Measurements from ENCODE around the gene GNAI3.

Gene GNAI3

GRCh38 chr1:109589679-109590078, 41.3 kb downstream of the GNAI3 start:
- Histone ChIP-seq H3F3A (ENCODE audit: insufficient read depth, low read length) (peaks cover 3% of the 10 kb centered on the region; the same call in 1 of the 2 replicates), H3K36me3 (ENCODE audit: insufficient read depth, low read length) (peaks cover 82% of the 10 kb centered on the region), H4K20me1 (ENCODE audit: insufficient read depth, low read length) (no peaks in the 10 kb centered on the region), H3K27me3 (ENCODE audit: insufficient read depth, low read length) (no peaks in the 10 kb centered on the region), H2AFZ (ENCODE audit: low read length) (no peak overlapping the region), H3K9me3 (ENCODE audit: low read length) (no peaks in the 10 kb centered on the region), H3K9me2 (ENCODE audit: low read depth, low read length) (no peaks in the 10 kb centered on the region), H3K9ac (ENCODE audit: low read length) (no peak overlapping the region), H3K27ac (ENCODE audit: low read depth, low read length, poor library complexity, severe bottlenecking) (no peak overlapping the region), H3K79me2 (ENCODE audit: insufficient read depth, low read length) (no peaks in the 10 kb centered on the region), H3K4me2 (ENCODE audit: low read length) (no peak overlapping the region), H3K4me3 (ENCODE audit: low read depth, low read length, poor library complexity, severe bottlenecking) (no peak overlapping the region), H3K4me1 (ENCODE audit: insufficient read depth, low read length, severe bottlenecking) (no peaks in the 10 kb centered on the region)
- TF ChIP-seq, protein P1, sequence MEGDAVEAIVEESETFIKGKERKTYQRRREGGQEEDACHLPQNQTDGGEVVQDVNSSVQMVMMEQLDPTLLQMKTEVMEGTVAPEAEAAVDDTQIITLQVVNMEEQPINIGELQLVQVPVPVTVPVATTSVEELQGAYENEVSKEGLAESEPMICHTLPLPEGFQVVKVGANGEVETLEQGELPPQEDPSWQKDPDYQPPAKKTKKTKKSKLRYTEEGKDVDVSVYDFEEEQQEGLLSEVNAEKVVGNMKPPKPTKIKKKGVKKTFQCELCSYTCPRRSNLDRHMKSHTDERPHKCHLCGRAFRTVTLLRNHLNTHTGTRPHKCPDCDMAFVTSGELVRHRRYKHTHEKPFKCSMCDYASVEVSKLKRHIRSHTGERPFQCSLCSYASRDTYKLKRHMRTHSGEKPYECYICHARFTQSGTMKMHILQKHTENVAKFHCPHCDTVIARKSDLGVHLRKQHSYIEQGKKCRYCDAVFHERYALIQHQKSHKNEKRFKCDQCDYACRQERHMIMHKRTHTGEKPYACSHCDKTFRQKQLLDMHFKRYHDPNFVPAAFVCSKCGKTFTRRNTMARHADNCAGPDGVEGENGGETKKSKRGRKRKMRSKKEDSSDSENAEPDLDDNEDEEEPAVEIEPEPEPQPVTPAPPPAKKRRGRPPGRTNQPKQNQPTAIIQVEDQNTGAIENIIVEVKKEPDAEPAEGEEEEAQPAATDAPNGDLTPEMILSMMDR (IDR thresholded peaks at IDR 0.05; ENCODE audit: low read length), result no peak
- no peak for TF ChIP-seq EZH2 (IDR thresholded peaks at IDR 0.05; ENCODE audit: borderline replicate concordance, low read length)

- no peak for TF ChIP-seq EZH2 (IDR thresholded peaks at IDR 0.05; ENCODE audit: borderline replicate concordance, low read length)
- TF ChIP-seq, protein P1 (IDR thresholded peaks at IDR 0.05; ENCODE audit: low read length), result no peak
- H3K4me3 ChIP-seq (ENCODE audit: low read depth, low read length, poor library complexity, severe bottlenecking), result no peak overlapping the region
- no peak overlapping the region for H3K4me2 ChIP-seq (ENCODE audit: low read length)
- H4K20me1 ChIP-seq (ENCODE audit: insufficient read depth, low read length), result no peaks in the 10 kb centered on the region
- peaks cover 3% of the 10 kb centered on the region; the same call in 1 of the 2 replicates for H3F3A ChIP-seq (ENCODE audit: insufficient read depth, low read length)
- no peaks in the 10 kb centered on the region for H3K27me3 ChIP-seq (ENCODE audit: insufficient read depth, low read length)
- H3K9me2 ChIP-seq (ENCODE audit: low read depth, low read length), result no peaks in the 10 kb centered on the region
- peaks cover 68% of the 10 kb centered on the region for H3K36me3 ChIP-seq (ENCODE audit: insufficient read depth, low read length)
- no peak overlapping the region for H3K27ac ChIP-seq (ENCODE audit: low read depth, low read length, poor library complexity, severe bottlenecking)
- H3K9me3 ChIP-seq (ENCODE audit: low read length), result no peaks in the 10 kb centered on the region
- no peak overlapping the region for H2AFZ ChIP-seq (ENCODE audit: low read length)
- no peaks in the 10 kb centered on the region for H3K4me1 ChIP-seq (ENCODE audit: insufficient read depth, low read length, severe bottlenecking)
- H3K79me2 ChIP-seq (ENCODE audit: insufficient read depth, low read length), result no peaks in the 10 kb centered on the region
- H3K9ac ChIP-seq (ENCODE audit: low read length), result no peak overlapping the region
These were observed 44.5 kb downstream of the GNAI3 start for GRCh38 chr1:109592916-109593315.

GRCh38 chr1:109595531-109595930, 47.1 kb downstream of the GNAI3 start:
- H4K20me1 ChIP-seq (ENCODE audit: insufficient read depth, low read length), result no peaks in the 10 kb centered on the region
- no peaks in the 10 kb centered on the region for H3K27me3 ChIP-seq (ENCODE audit: insufficient read depth, low read length)
- no peak overlapping the region for H3K4me2 ChIP-seq (ENCODE audit: low read length)
- TF ChIP-seq, protein P1 (IDR thresholded peaks at IDR 0.05; ENCODE audit: low read length), result no peak
- TF ChIP-seq EZH2 (IDR thresholded peaks at IDR 0.05; ENCODE audit: borderline replicate concordance, low read length), result no peak
- H3K9ac ChIP-seq (ENCODE audit: low read length), result no peak overlapping the region
- H3K79me2 ChIP-seq (ENCODE audit: insufficient read depth, low read length), result no peaks in the 10 kb centered on the region
- H3K27ac ChIP-seq (ENCODE audit: low read depth, low read length, poor library complexity, severe bottlenecking), result no peak overlapping the region
- peaks cover 3% of the 10 kb centered on the region; the same call in 1 of the 2 replicates for H3F3A ChIP-seq (ENCODE audit: insufficient read depth, low read length)
- H2AFZ ChIP-seq (ENCODE audit: low read length), result no peak overlapping the region
- no peaks in the 10 kb centered on the region for H3K9me2 ChIP-seq (ENCODE audit: low read depth, low read length)
- H3K9me3 ChIP-seq (ENCODE audit: low read length), result no peaks in the 10 kb centered on the region
- H3K36me3 ChIP-seq (ENCODE audit: insufficient read depth, low read length), result peaks cover 46% of the 10 kb centered on the region; the same call in 1 of the 2 replicates
- no peaks in the 10 kb centered on the region for H3K4me1 ChIP-seq (ENCODE audit: insufficient read depth, low read length, severe bottlenecking)
- H3K4me3 ChIP-seq (ENCODE audit: low read depth, low read length, poor library complexity, severe bottlenecking), result no peak overlapping the region
